GM21360 (cell line): ENCODE results near the gene PHIP.
"Not testable (repeated sequence)": the region's sequence is repeated elsewhere in the genome, so short reads cannot be mapped to it uniquely, and the experiment has no call there.

Experiments used
- ATAC-seq: cut with Tn5 transposase; IDR thresholded peaks from one replicate; pipeline ENCODE4 v1.9.1; 2021; ENCODE audit warnings: mild to moderate bottlenecking, moderate library complexity; ENCODE audit not compliant: unreplicated experiment

The PHIP gene

GRCh38 chr6:79078075-79078969 is at the start of gene PHIP:
PHIP (minus strand) TSS chr6:79078254; CDS start chr6:79078068, 186 bp downstream.
- peak; percentile 64 for ATAC-seq

DNA sequence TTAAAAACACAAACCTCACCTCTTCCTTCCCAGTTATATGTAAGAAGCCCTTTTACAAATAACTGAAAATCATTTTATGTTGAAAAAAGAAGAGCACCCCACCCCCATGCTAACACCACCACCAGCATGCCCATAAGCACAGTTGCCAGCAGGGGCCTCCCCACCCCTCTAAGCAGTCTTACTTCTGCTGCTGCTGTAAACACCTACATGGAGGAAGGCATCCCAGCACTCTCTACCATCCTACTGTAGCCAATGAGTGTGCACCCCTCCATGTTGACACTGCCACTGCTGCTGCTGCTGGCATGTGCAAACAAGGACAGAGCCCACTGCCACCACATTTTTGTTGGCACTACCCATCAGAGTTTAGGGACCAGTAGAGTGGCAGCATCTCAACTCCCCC is 49.6 kb upstream of the PHIP start:
- no peak for ATAC-seq

GRCh38 chr6:79119217-79119616 is 41.2 kb upstream of the PHIP start:
- ATAC-seq, result no peak

- no peak for ATAC-seq
These were observed 39.7 kb upstream of the PHIP start for GRCh38 chr6:79117752-79118151.

DNA sequence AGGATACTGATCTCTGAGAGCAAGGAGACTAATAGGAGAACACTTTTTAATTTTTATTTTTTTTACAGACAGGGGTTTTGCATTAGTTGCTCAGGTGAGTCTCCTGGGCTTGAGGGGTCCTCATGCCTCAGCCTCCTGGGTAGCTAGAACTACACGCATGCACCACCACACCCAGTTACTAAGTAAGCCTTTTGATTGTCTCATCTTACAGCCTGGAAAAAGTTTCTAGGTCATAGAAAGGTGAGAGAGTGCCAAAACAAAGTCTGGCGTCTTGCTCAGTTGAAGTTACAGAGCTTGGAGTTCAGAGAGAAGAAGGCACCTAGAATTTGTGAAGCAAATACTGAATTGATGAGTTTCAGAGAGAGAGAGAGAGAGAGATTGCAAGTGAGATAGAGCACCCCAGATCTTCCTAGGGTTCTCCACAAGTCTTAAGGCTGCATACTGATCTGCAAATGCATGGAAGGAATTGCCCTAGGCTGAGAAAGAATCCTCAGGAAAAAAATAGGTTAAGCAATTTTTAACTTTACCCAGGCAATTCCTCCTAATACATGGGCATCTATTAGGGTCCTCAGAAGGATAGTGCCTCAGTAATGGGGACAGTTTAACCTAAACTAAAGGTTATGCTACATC is 37.6 kb upstream of the PHIP start:
- no peak for ATAC-seq

DNA sequence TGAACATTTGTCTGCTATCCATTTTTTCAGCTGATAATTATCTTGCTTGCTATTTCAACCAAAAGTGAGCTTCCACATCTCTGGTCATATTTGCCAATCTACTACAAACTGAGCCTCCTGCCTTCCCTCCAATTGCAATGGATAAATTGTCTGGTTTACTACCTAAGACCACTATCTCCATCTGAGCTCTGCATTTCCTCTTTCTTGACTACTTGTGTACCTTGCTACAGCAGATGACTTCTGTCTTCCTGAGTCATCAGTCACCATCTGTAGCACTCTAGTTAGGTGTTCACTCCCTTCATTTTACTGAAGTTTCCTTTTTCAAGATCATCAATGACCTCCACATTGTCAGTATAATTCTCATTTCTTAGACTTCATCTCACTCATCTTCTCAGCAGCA is 33.5 kb upstream of the PHIP start:
- ATAC-seq, result no peak

GRCh38 chr6:79101164-79101563 is 23.1 kb upstream of the PHIP start:
- ATAC-seq, result no peak

DNA sequence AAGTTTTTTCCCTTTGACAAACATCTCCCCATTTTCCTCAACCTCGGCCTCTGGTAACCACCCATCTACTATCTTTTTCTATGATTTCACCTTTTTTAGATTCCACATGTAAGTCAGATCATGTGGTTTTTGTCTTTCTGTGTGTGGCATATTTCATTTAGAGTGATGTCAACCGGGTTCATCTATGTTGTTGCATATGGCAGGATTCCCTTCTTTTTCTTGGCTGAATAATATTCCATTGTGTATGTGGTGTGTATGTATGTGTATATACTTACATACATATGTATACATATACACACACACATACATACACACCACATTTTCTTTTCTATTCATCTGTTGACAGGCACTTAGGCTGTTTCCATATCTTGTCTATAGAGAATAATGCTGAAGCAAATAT is 22.2 kb upstream of the PHIP start:
- ATAC-seq, result no peak

GRCh38 chr6:79094938-79095337 is 16.9 kb upstream of the PHIP start:
- ATAC-seq, result no peak

- not testable (repeated sequence) for ATAC-seq
These were observed 13.7 kb upstream of the PHIP start for GRCh38 chr6:79091801-79092200.

DNA sequence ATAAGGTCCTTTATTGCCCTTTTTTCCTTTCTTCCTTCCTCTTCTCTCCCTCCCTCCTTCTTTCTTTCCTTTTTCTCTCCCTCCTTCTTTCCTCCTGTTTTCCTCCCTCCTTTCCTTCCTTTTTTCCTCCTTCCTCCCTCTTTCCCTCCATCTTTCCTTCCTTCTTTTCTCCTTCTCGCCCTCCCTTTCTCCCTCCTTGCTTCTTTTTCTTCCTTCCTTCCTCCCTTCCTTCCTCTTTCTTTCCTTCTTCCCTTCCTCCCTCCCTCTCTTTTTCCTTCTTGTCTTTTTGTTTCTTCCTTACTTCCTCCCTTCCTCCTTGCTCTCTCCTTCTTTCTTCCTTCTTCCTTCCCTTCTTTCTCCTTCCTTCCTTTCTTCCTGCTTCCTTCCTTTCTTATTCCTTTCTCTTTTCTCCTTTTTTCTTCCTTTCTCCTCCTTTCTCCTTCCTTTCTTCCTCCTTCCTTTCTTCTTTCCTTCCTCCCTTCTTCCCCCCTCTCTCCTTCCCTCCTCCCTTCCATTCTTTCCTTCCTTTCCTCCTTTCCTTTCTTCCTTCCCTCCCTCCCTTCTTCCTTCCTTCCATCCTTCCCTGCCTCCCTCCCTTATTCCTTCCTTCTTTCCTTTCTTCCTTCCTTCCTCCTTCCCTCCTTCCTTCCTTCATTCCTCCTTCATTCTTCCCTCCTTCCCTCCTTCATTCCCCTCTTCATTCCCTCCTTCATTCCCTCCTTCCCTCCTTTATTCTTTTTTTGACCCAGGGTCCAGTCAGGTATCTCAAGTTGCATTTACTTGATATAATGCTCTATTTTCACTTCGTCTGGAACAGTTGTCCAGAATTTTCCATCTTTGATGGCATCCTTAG is 11.7 kb upstream of the PHIP start:
- no peak for ATAC-seq

- no peak for ATAC-seq
These were observed 6.6 kb upstream of the PHIP start for GRCh38 chr6:79084693-79085092.

DNA sequence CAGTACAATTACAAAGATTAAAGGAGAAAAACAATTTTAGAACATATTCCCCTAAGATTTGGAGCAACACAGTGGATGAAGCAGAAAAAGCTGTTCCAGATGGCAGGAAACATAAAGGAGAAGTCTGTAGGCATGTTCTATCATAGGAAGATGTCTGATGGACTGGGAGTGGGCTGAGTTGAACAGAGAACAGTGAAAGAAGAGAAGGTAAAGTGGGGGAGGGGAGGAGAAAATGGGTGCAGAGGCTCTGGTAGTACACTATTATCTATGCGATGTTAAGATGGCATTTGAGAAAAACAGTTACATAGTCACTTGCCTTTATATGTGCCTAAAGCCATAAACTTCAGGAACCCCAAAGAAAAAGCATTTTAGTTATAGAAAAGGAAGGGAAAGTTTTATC is 4.2 kb upstream of the PHIP start:
- no peak for ATAC-seq

GRCh38 chr6:79081663-79082062 is 3.6 kb upstream of the PHIP start:
- ATAC-seq, result no peak

DNA sequence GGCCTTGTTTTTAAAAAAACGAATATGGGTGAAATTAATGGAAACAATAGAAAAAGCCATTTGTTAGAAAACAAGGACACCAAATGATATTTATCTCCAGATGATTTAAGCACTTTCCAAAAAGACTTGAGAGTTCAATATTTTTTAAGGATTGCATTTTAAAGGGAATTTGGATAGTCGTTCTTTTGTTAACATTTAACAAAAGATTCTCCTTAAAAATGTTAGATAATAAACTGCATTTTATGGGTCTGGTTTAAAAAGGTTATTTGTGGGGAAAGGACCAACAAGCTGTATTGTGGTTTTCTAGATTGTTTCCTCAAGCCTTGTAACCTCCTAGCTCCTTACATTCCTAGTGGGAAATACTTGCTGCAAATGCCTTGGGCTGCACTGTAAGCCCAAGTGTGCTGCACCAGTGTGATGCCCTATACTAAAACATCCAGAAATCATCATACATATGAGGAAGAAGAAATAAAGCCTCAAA is 1.5 kb upstream of the PHIP start:
- no peak for ATAC-seq

GRCh38 chr6:79077715-79078074 is 359 bp downstream of the PHIP start:
- ATAC-seq, result peak; percentile 24

GRCh38 chr6:79076782-79077641 is 1.0 kb downstream of the PHIP start:
- peak; percentile 49 for ATAC-seq

DNA sequence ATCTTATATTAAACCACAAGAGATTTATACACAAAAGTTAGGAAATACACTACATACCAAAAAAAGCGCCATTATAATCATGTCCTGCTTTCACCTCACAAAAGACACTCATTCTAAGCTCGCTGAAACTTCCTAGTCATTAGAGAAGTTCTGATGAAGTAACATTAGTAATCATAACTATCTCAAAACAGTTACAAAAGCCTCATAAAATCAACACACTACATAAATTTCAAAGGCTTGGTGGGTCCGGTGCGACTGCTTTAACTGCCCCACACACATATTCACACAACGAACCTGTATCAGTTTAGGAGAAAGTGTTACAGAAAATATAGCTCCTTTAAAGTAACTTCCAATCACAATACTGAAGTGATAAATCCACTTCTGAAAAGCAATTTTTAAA is 1.9 kb downstream of the PHIP start:
- no peak for ATAC-seq

- ATAC-seq, result no peak
These were observed 4.2 kb downstream of the PHIP start for GRCh38 chr6:79073888-79074287.

GRCh38 chr6:79072640-79073181 is 5.3 kb downstream of the PHIP start:
- no peak for ATAC-seq
